H9 (cell line): ENCODE data around the gene FAM216A. TPM values are rescaled to one million over a fixed set of nuclear protein-coding genes. Genes with fewer than 3 reads are reported as not detected.

Source experiments
- DNase-seq: peaks from one replicate; pipeline ENCODE4 v3.0.0-alpha.2; 2017
- H2AFZ ChIP-seq: one replicate; pipeline ENCODE4 v1.6.1; 2013; ENCODE audit warnings: mild to moderate bottlenecking, low read length, control low read depth, moderate library complexity
- H2AK5ac ChIP-seq: 2 replicates; pipeline ENCODE4 v1.6.1; 2013; ENCODE audit warnings: low read length, control low read depth, mixed read lengths; ENCODE audit not compliant: insufficient read length
- H2BK120ac ChIP-seq: one replicate; pipeline ENCODE4 v1.6.1; 2013; ENCODE audit warnings: low read depth, mild to moderate bottlenecking, low read length, control low read depth, inconsistent platforms; ENCODE audit not compliant: poor library complexity, severe bottlenecking
- H2BK12ac ChIP-seq: 2 replicates; pipeline ENCODE4 v1.6.1; 2013; ENCODE audit warnings: low read length, control low read depth, mixed read lengths, low read depth; ENCODE audit not compliant: insufficient read length
- H2BK15ac ChIP-seq: 2 replicates; pipeline ENCODE4 v1.6.1; 2013; ENCODE audit warnings: low read depth, low read length, control low read depth
- H2BK20ac ChIP-seq: one replicate; pipeline ENCODE4 v1.6.1; 2013; ENCODE audit warnings: low read depth, mild to moderate bottlenecking, low read length, control low read depth, inconsistent platforms; ENCODE audit not compliant: poor library complexity, severe bottlenecking
- H2BK5ac ChIP-seq: 2 replicates; pipeline ENCODE4 v1.6.1; 2013; ENCODE audit warnings: low read length, control low read depth, mixed read lengths; ENCODE audit not compliant: insufficient read length
- H3K14ac ChIP-seq: 2 replicates; pipeline ENCODE4 v1.6.1; 2013; ENCODE audit warnings: low read length, control low read depth; ENCODE audit not compliant: insufficient read depth
- H3K18ac ChIP-seq: 2 replicates; pipeline ENCODE4 v1.6.1; 2013; ENCODE audit warnings: low read depth, mild to moderate bottlenecking, mixed read lengths, low read length, control low read depth; ENCODE audit not compliant: insufficient read length
- H3K23ac ChIP-seq: 2 replicates; pipeline ENCODE4 v1.6.1; 2013; ENCODE audit warnings: low read length, control low read depth, mixed read lengths, low read depth; ENCODE audit not compliant: insufficient read length
- H3K23me2 ChIP-seq: 2 replicates; pipeline ENCODE4 v1.6.1; 2013; ENCODE audit warnings: low read depth, mild to moderate bottlenecking, mixed read lengths, low read length, control low read depth; ENCODE audit not compliant: insufficient read length, poor library complexity, severe bottlenecking
- H3K27ac ChIP-seq: 2 replicates; pipeline ENCODE4 v1.5.1; 2013; ENCODE audit warnings: low read length, control low read depth, mixed read lengths, low read depth; ENCODE audit not compliant: insufficient read length
- H3K27me3 ChIP-seq: 2 replicates; pipeline ENCODE4 v1.6.1; 2013; ENCODE audit warnings: low read length, control low read depth, inconsistent platforms; ENCODE audit not compliant: insufficient read depth
- H3K4ac ChIP-seq: 2 replicates; pipeline ENCODE4 v1.6.1; 2013; ENCODE audit warnings: low read depth, mild to moderate bottlenecking, control low read depth, inconsistent platforms, low read length, moderate library complexity
- H3K4me1 ChIP-seq: 2 replicates; pipeline ENCODE4 v1.6.1; 2013; ENCODE audit warnings: low read length, control low read depth, inconsistent platforms; ENCODE audit not compliant: insufficient read depth
- H3K4me2 ChIP-seq: 2 replicates; pipeline ENCODE4 v1.6.1; 2013; ENCODE audit warnings: low read length, control low read depth, mixed read lengths; ENCODE audit not compliant: insufficient read length, insufficient read depth
- H3K56ac ChIP-seq: 2 replicates; pipeline ENCODE4 v1.6.1; 2013; ENCODE audit warnings: low read depth, mild to moderate bottlenecking, mixed read lengths, low read length, control low read depth; ENCODE audit not compliant: insufficient read length
- H3K79me1 ChIP-seq: 2 replicates; pipeline ENCODE4 v1.6.1; 2013; ENCODE audit warnings: low read depth, mild to moderate bottlenecking, moderate library complexity, low read length, control low read depth, inconsistent platforms; ENCODE audit not compliant: insufficient read depth, poor library complexity, severe bottlenecking
- H3K79me2 ChIP-seq: 2 replicates; pipeline ENCODE4 v1.6.1; 2013; ENCODE audit warnings: low read length, control low read depth, inconsistent platforms; ENCODE audit not compliant: insufficient read depth
- H3K9ac ChIP-seq: 2 replicates; pipeline ENCODE4 v1.6.1; 2013; ENCODE audit warnings: low read length, control low read depth, mixed read lengths; ENCODE audit not compliant: insufficient read length; ENCODE audit errors: extremely low read depth
- H3K9me3 ChIP-seq: one replicate; pipeline ENCODE4 v1.6.1; 2013; ENCODE audit warnings: low read depth, low read length, inconsistent platforms; ENCODE audit not compliant: control insufficient read depth
- H3T11ph ChIP-seq: one replicate; pipeline ENCODE4 v1.6.1; 2013; ENCODE audit warnings: mild to moderate bottlenecking, low read length, control low read depth, inconsistent platforms
- H4K20me1 ChIP-seq: one replicate; pipeline ENCODE4 v1.6.1; 2013; ENCODE audit not compliant: control insufficient read depth, insufficient read length, insufficient read depth
- H4K5ac ChIP-seq: 2 replicates; pipeline ENCODE4 v1.6.1; 2013; ENCODE audit warnings: low read depth, mild to moderate bottlenecking, mixed read lengths, low read length, control low read depth; ENCODE audit not compliant: insufficient read length
- H4K8ac ChIP-seq: replicated peaks from 2 replicates; pipeline ENCODE4 v1.6.1; 2013; ENCODE audit warnings: low read length, control low read depth, mixed read lengths, low read depth; ENCODE audit not compliant: insufficient read length
- H4K91ac ChIP-seq: 2 replicates; pipeline ENCODE4 v1.6.1; 2013; ENCODE audit warnings: low read depth, mild to moderate bottlenecking, moderate library complexity, mixed read lengths, low read length, control low read depth; ENCODE audit not compliant: insufficient read length
- H3K27ac Mint-ChIP-seq, 3 experiments: 2 replicates in 2 of 3; 3 replicates in 1 of 3; pipeline ENCODE4 v1.8.0; 2020 to 2021; ENCODE audit warnings: mixed read lengths in 3 of 3, mild to moderate bottlenecking in 1 of 3, moderate library complexity in 1 of 3
- H3K27me3 Mint-ChIP-seq: 2 replicates; pipeline ENCODE4 v1.8.0; 2021; ENCODE audit warnings: low read depth, mild to moderate bottlenecking, moderate library complexity, mixed read lengths
- H3K36me3 Mint-ChIP-seq, 3 experiments: 2 replicates in 2 of 3; 3 replicates in 1 of 3; pipeline ENCODE4 v1.8.0; 2020 to 2021; ENCODE audit warnings: low read depth in 3 of 3, mixed read lengths in 3 of 3; ENCODE audit not compliant: insufficient read depth in 1 of 3
- H3K4me1 Mint-ChIP-seq, 2 experiments: 2 replicates each; pipeline ENCODE4 v1.8.0; 2020; ENCODE audit warnings: mixed read lengths in 2 of 2
- H3K4me3 Mint-ChIP-seq, 2 experiments: 2 replicates in 1 of 2; 3 replicates in 1 of 2; pipeline ENCODE4 v1.8.0; 2020 to 2021; ENCODE audit warnings: mild to moderate bottlenecking in 2 of 2, mixed read lengths in 2 of 2, moderate library complexity in 1 of 2
- H3K9me3 Mint-ChIP-seq, 2 experiments: 2 replicates in 1 of 2; 3 replicates in 1 of 2; pipeline ENCODE4 v1.8.0; 2020; ENCODE audit warnings: mild to moderate bottlenecking in 2 of 2, mixed read lengths in 2 of 2, moderate library complexity in 1 of 2
- WGBS: extraction: QIAGEN DNeasy Blood & Tissue Kit; methylation state at CpG from one replicate; pipeline ENCODE4 v1.1.7; 2013; ENCODE audit warnings: missing lambda C conversion rate, low lambda C conversion rate, mixed read lengths; ENCODE audit not compliant: insufficient read length; ENCODE audit errors: extremely low coverage; 5-methylcytosine and 5-hydroxymethylcytosine counted together
- total RNA-seq: library from RNA; stranded (reverse); gene quantifications from 2 replicates; pipeline ENCODE4 v1.2.1, GENCODE V29; 2021
- TF ChIP-seq, protein P1 (sequence below): fragments of 200-600 bp; sonication (generic); conservative IDR thresholded peaks from 3 replicates; pipeline ENCODE4 v1.8.0; 2021; ENCODE audit warnings: antibody characterized with exemption, mild to moderate bottlenecking

Gene FAM216A
- total RNA-seq, 1 experiment from 2014 or later, result 18.1 TPM

DNA sequence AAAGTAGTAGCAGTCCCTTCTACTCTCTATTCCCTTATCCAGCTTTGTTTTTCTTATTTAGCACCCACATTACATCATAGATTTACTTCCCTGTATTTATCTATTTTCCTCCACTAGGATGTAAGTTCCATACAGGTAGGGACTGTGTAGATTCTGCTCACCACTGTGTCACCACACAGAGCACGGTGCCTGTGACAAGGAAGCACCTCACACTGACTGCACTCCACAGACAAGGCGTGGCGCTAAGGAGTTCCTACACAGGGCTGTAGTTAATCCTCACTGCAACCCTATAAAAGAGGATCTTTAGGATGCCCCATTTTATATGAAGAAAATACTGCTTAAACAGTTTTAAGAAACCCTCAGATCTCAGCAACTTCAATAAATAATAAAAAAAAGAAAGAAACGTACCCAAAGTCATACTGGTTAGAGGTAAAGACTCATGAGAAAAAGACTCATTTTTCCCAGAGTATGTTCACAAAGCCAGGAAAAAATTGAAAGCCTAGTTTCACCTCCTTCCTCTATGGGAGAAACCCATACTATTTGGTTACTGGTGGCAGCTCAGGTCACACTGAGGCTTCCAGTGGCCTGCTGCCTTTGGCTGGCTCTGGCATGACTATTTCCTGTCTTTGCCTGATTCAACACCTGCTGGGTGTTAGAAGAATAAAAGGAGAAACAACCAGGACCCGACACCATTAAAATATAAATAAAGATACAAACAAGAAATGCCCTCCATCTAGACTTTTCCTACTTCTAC is 70.4 kb downstream of the FAM216A start:
- TF ChIP-seq, protein P1, sequence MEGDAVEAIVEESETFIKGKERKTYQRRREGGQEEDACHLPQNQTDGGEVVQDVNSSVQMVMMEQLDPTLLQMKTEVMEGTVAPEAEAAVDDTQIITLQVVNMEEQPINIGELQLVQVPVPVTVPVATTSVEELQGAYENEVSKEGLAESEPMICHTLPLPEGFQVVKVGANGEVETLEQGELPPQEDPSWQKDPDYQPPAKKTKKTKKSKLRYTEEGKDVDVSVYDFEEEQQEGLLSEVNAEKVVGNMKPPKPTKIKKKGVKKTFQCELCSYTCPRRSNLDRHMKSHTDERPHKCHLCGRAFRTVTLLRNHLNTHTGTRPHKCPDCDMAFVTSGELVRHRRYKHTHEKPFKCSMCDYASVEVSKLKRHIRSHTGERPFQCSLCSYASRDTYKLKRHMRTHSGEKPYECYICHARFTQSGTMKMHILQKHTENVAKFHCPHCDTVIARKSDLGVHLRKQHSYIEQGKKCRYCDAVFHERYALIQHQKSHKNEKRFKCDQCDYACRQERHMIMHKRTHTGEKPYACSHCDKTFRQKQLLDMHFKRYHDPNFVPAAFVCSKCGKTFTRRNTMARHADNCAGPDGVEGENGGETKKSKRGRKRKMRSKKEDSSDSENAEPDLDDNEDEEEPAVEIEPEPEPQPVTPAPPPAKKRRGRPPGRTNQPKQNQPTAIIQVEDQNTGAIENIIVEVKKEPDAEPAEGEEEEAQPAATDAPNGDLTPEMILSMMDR, result no peak
- H3K4ac ChIP-seq, result no peak overlapping the region
- H3K4me2 ChIP-seq, result no peak overlapping the region
- no peak for DNase-seq
- no peak overlapping the region for H4K8ac ChIP-seq
- Mint-ChIP-seq H3K36me3 (peaks cover 6 to 47% (median 33%) of the 10 kb centered on the region in 3 experiments; a peak in 6 of 7 replicates), H3K4me3 (no peak overlapping the region), H3K9me3 (no peaks in the 10 kb centered on the region), H3K4me1 (peaks cover 0 to 6% of the 10 kb centered on the region in 2 experiments; a peak in 1 of 4 replicates), H3K27ac (no peak overlapping the region), H3K27me3 (no peaks in the 10 kb centered on the region)
- no peaks in the 10 kb centered on the region for H3K27me3 ChIP-seq
- H4K5ac ChIP-seq, result no peak overlapping the region
- H2BK20ac ChIP-seq, result no peak overlapping the region
- no peaks in the 10 kb centered on the region for H3K9me3 ChIP-seq
- H2BK120ac ChIP-seq, result no peak overlapping the region
- H2BK12ac ChIP-seq, result no peak overlapping the region
- no peak overlapping the region for H3K14ac ChIP-seq
- no CpG with 5 or more reads among the region's 5 CpGs for WGBS
- no peak overlapping the region for H3K56ac ChIP-seq
- no peak overlapping the region for H2AFZ ChIP-seq
- no peak overlapping the region for H2BK15ac ChIP-seq
- H3K18ac ChIP-seq, result no peak overlapping the region
- no peaks in the 10 kb centered on the region for H3K23me2 ChIP-seq
- no peak overlapping the region for H3K27ac ChIP-seq
- H2AK5ac ChIP-seq, result no peak overlapping the region
- no peaks in the 10 kb centered on the region for H4K20me1 ChIP-seq
- no peaks in the 10 kb centered on the region for H3K4me1 ChIP-seq
- H4K91ac ChIP-seq, result no peak overlapping the region
- H2BK5ac ChIP-seq, result no peak overlapping the region
- H3K79me2 ChIP-seq, result no peaks in the 10 kb centered on the region; the same call in 1 of the 2 replicates
- H3T11ph ChIP-seq, result no peak overlapping the region
- H3K9ac ChIP-seq, result no peak overlapping the region
- H3K23ac ChIP-seq, result no peak overlapping the region
- H3K79me1 ChIP-seq, result no peaks in the 10 kb centered on the region

Other genes with a start within 250 kb of the FAM216A start
- 257 and 260 TPM in 2 replicates for gene ATP2A2, start 187.6 kb upstream of the FAM216A start, total RNA-seq
- 87.7 and 91.1 TPM in 2 replicates for gene ANAPC7, start 65.1 kb upstream of the FAM216A start, total RNA-seq
- gene ARPC3, start 18.5 kb upstream of the FAM216A start, total RNA-seq, result 184 and 188 TPM in 2 replicates
- gene GPN3, start 588 bp upstream of the FAM216A start, total RNA-seq, result 45.3 and 47.6 TPM in 2 replicates
- gene VPS29, start 33.3 kb downstream of the FAM216A start, total RNA-seq, result 77.6 and 81.5 TPM in 2 replicates
- gene RAD9B, start 33.5 kb downstream of the FAM216A start, total RNA-seq, result 0.22 TPM in 1 of 2 replicates, not detected in the other
- 15.7 and 15.8 TPM in 2 replicates for gene PPTC7, start 114.5 kb downstream of the FAM216A start, total RNA-seq
- 10.9 and 11.1 TPM in 2 replicates for gene TCTN1, start 145.3 kb downstream of the FAM216A start, total RNA-seq
- gene HVCN1, start 220.3 kb downstream of the FAM216A start, total RNA-seq, result 5.2 and 5.5 TPM in 2 replicates